Smooth muscle cell (in vitro differentiated cells): Measurements from ENCODE around the gene ARSA. TPM values are rescaled to one million over a fixed set of nuclear protein-coding genes. Genes with fewer than 3 reads are reported as not detected.
"Not testable (repeated sequence)": the region's sequence is repeated elsewhere in the genome, so short reads cannot be mapped to it uniquely, and the experiment has no call there.

Experiments
- DNase-seq: peaks from one replicate; lab custom pipeline; 2025; ENCODE audit not compliant: unreplicated experiment; lab: John Stamatoyannopoulos, UW
- H2AFZ ChIP-seq: fragments of 200-600 bp; sonication (generic); 2 replicates; pipeline ENCODE4 v1.6.0; 2016; ENCODE audit warnings: antibody characterized with exemption, low read depth, mild to moderate bottlenecking
- H3F3A ChIP-seq: fragments of 200-600 bp; sonication (generic); 2 replicates; pipeline ENCODE4 v1.6.0; 2017; ENCODE audit warnings: antibody characterized with exemption, low read depth
- H3K27ac ChIP-seq: fragments of 200-600 bp; sonication (generic); 2 replicates; pipeline ENCODE4 v1.5.1; 2016; ENCODE audit warnings: low read depth, mild to moderate bottlenecking
- H3K27me3 ChIP-seq: fragments of 200-600 bp; sonication (generic); 2 replicates; pipeline ENCODE4 v1.6.1; 2016; ENCODE audit warnings: low read depth, mild to moderate bottlenecking
- H3K36me3 ChIP-seq: fragments of 200-600 bp; sonication (generic); 2 replicates; pipeline ENCODE4 v1.5.1; 2016; ENCODE audit warnings: low read depth
- H3K4me1 ChIP-seq: fragments of 200-600 bp; sonication (generic); 2 replicates; pipeline ENCODE4 v1.5.1; 2016; ENCODE audit warnings: low read depth
- H3K4me2 ChIP-seq: fragments of 200-600 bp; sonication (generic); 2 replicates; pipeline ENCODE4 v1.6.0; 2016; ENCODE audit warnings: mild to moderate bottlenecking
- H3K4me3 ChIP-seq: fragments of 200-600 bp; sonication (generic); 2 replicates; pipeline ENCODE4 v1.5.1; 2016; ENCODE audit warnings: mild to moderate bottlenecking
- H3K79me2 ChIP-seq: fragments of 200-600 bp; sonication (generic); 2 replicates; pipeline ENCODE4 v1.6.0; 2016; ENCODE audit warnings: low read depth, mild to moderate bottlenecking
- H3K9ac ChIP-seq: fragments of 200-600 bp; sonication (generic); 2 replicates; pipeline ENCODE4 v1.6.0; 2016; ENCODE audit warnings: low read depth
- H3K9me3 ChIP-seq: fragments of 200-600 bp; sonication (generic); replicated peaks from 2 replicates; pipeline ENCODE4 v1.5.1; 2016; ENCODE audit warnings: low read depth
- H4K20me1 ChIP-seq: fragments of 200-600 bp; sonication (generic); 2 replicates; pipeline ENCODE4 v1.6.0; 2016; ENCODE audit warnings: low read depth
- CTCF ChIP-seq: fragments of 200-600 bp; sonication (generic); IDR thresholded peaks from 2 replicates; pipeline ENCODE4 v1.5.1; 2017; ENCODE audit warnings: borderline replicate concordance, mild to moderate bottlenecking, antibody characterized with exemption; ENCODE audit not compliant: insufficient read depth, poor library complexity, severe bottlenecking
- WGBS: methylation state at CpG from one replicate; pipeline ENCODE4 v1.1.7; 2016; ENCODE audit warnings: low lambda C conversion rate; 5-methylcytosine and 5-hydroxymethylcytosine counted together
- polyA plus RNA-seq: library from polyadenylated mRNA; unstranded; fragments of >200 nt; fragmentation: Nextera tagmentation; extraction: Ambion mirVana; gene quantifications from 2 replicates; pipeline ENCODE4 v1.2.1, GENCODE V29; 2016
- total RNA-seq: library from RNA; depleted of rRNA; stranded (reverse); fragments of >200 nt; gene quantifications from 2 replicates; pipeline ENCODE4 v1.2.3, GENCODE V29; 2014

Gene ARSA
- total and polyA plus RNA-seq, 2 experiments from 2014 or later, result 16.6 to 19.9 TPM

DNA sequence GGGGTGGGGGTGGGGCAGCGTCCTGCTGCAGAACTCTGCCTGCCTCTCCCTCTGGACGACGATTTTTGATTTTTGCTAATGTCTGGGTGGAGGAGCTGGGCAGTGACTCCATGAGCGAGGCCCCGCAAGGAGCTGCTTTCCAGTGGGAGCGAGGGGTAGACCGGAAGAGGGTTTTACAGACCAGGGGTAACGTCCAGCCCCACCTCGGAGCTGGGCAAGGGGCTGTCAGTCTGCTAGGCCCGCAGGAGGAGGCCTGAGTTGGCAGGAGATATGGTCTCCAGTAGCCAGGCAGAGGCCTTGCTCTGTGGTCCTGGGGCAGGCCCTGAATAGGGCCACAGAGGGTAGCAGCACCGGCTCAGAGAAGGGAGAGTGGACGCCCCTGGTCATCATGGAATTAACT is 18.4 kb downstream of the ARSA start:
- H3K27me3 ChIP-seq, result peaks cover 28% of the 10 kb centered on the region
- WGBS, result 84% methylated on average over 11 of the region's 12 CpGs
- no peak for DNase-seq
- no peaks in the 10 kb centered on the region for H3K4me1 ChIP-seq
- no peaks in the 10 kb centered on the region for H3K9me3 ChIP-seq
- H3K79me2 ChIP-seq, result no peaks in the 10 kb centered on the region
- no peak overlapping the region for H3K4me3 ChIP-seq
- H3K9ac ChIP-seq, result no peak overlapping the region
- no peaks in the 10 kb centered on the region for H4K20me1 ChIP-seq
- H3F3A ChIP-seq, result no peaks in the 10 kb centered on the region
- no peak overlapping the region for H3K4me2 ChIP-seq
- H3K27ac ChIP-seq, result no peak overlapping the region
- no peak for TF ChIP-seq CTCF
- H2AFZ ChIP-seq, result no peak overlapping the region
- no peaks in the 10 kb centered on the region for H3K36me3 ChIP-seq

DNA sequence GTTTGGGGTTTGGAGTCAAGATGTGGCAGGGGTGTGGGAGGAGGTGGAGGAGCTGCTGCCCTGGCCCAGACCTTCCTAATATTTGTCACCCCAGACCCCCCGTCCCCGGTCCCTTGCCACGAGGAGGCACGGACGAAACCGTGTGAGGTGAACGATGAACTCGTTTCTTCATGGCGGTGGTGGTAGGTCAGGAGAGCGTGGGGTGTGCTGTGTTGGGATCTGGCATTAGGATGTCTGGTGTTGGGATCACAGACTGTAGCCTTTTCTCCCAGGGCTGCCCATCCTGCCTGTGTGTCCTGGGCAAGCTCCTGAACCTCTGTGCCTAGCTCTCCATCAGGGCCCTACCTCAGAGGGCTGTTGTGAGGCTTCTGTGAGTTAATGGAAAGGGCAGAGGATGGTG is 19.0 kb downstream of the ARSA start:
- no peaks in the 10 kb centered on the region for H3K4me1 ChIP-seq
- no peaks in the 10 kb centered on the region for H3F3A ChIP-seq
- no peaks in the 10 kb centered on the region for H3K79me2 ChIP-seq
- H4K20me1 ChIP-seq, result no peaks in the 10 kb centered on the region
- peaks cover 31% of the 10 kb centered on the region for H3K27me3 ChIP-seq
- H3K4me3 ChIP-seq, result no peak overlapping the region
- WGBS, result 88% methylated on average over 10 of the region's 10 CpGs
- H3K9ac ChIP-seq, result no peak overlapping the region
- DNase-seq, result no peak
- TF ChIP-seq CTCF, result no peak
- H3K9me3 ChIP-seq, result no peaks in the 10 kb centered on the region
- no peak overlapping the region for H3K4me2 ChIP-seq
- no peak overlapping the region for H2AFZ ChIP-seq
- no peaks in the 10 kb centered on the region for H3K36me3 ChIP-seq
- no peak overlapping the region for H3K27ac ChIP-seq

DNA sequence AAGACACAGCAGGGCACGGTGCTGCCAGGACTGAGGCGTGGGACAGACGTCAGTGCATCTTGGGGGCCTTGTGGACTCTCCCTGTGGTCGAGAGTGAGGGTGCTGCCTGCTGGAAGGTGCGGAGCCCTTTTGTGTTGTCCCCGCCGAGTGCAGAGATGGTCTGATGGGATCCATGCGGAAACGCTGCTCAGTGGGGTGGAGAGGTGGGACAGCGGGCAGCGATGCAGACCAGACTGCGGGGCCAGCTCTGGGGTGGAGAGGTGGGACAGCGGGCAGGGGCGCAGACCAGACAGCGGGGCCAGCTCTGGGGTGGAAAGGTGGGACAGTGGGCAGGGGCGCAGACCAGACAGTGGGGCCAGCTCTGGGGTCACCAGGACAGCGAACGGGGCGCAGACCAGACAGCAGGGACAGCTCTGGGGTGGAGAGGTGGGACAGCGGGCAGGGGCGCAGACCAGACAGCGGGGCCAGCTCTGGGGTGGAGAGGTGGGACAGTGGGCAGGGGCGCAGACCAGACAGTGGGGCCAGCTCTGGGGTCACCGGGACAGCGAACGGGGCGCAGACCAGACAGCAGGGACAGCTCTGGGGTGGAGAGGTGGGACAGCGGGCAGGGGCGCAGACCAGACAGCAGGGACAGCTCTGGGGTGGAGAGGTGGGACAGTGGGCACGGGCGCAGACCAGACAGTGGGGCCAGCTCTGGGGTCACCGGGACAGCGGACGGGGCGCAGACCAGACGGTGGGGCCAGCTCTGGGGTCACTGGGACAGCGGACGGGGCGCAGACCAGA is 19.7 kb downstream of the ARSA start:
- H4K20me1 ChIP-seq, H3K4me2 ChIP-seq, H3K27ac ChIP-seq, H3K36me3 ChIP-seq, H3F3A ChIP-seq, H3K9ac ChIP-seq, H3K4me3 ChIP-seq, H3K79me2 ChIP-seq, H3K4me1 ChIP-seq, H2AFZ ChIP-seq, H3K9me3 ChIP-seq, DNase-seq: not testable (repeated sequence)
- peaks cover 39% of the 10 kb centered on the region for H3K27me3 ChIP-seq
- WGBS, result 86% methylated on average over 19 of the region's 39 CpGs

DNA sequence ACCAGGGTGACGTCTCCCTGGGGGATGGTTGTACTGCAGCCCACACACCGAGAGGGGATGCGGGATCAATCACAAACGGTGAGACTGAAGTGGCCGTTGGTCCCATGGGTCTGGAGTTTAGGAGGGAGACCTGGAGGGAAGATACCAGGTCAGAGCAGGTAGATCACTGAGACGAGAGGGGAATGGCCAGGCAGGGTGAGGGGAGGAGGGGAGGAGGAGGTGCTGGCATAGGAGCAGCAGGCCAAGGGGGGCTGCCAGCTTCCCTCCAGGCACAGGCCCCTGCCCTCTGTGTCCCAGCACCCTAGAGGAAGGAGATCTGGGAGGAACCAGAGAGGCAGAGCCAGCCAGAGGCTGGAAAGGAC is 20.3 kb downstream of the ARSA start:
- Histone ChIP-seq H3K79me2 (no peaks in the 10 kb centered on the region), H3K9me3 (no peaks in the 10 kb centered on the region), H3K4me1 (no peaks in the 10 kb centered on the region), H4K20me1 (no peaks in the 10 kb centered on the region), H3K4me2 (no peak overlapping the region), H3K36me3 (no peaks in the 10 kb centered on the region), H3K27ac (no peak overlapping the region), H3K4me3 (no peak overlapping the region), H2AFZ (no peak overlapping the region), H3F3A (no peaks in the 10 kb centered on the region), H3K27me3 (peaks cover 45% of the 10 kb centered on the region), H3K9ac (no peak overlapping the region)
- DNase-seq, result no peak
- WGBS, result 82% methylated on average over 6 of the region's 6 CpGs
- TF ChIP-seq CTCF, result no peak
